HepG2 (cell line): ENCODE data around the gene ACTN3. TPM values are rescaled to one million over a fixed set of nuclear protein-coding genes. Genes with fewer than 3 reads are reported as not detected.

Source experiments
- CEBPB ChIP-seq: IDR thresholded peaks from 2 replicates; pipeline ENCODE4 v1.6.1; 2011; ENCODE audit warnings: low read depth, low read length, improper control_type of control experiment, borderline replicate concordance
- CEBPG ChIP-seq: IDR thresholded peaks from 2 replicates; pipeline ENCODE4 v1.6.1; 2016
- GATAD2A ChIP-seq: IDR thresholded peaks from 2 replicates; pipeline ENCODE4 v1.6.1; 2016
- KMT2A ChIP-seq: sonication (generic); formaldehyde crosslinking; IDR thresholded peaks from 2 replicates; pipeline ENCODE4 v1.4.0; 2020; ENCODE audit warnings: missing genetic modification reagents
- NCOA2 ChIP-seq: sonication (generic); formaldehyde crosslinking; IDR thresholded peaks from 2 replicates; pipeline ENCODE4 v1.8.0; 2022; ENCODE audit warnings: inconsistent platforms
- NCOR1 ChIP-seq: fragments of 200-600 bp; sonication (generic); IDR thresholded peaks from 2 replicates; pipeline ENCODE4 v1.7.0; 2017; ENCODE audit warnings: antibody characterized with exemption, low read length, borderline replicate concordance
- NR2F6 ChIP-seq, 2 experiments: IDR thresholded peaks; 2 replicates each; pipeline ENCODE4 v1.6.1; 2016; ENCODE audit warnings: antibody characterized with exemption in 1 of 2, mild to moderate bottlenecking in 1 of 2
- PAF1 ChIP-seq: IDR thresholded peaks from 2 replicates; pipeline ENCODE4 v1.6.1; 2016; ENCODE audit warnings: missing genetic modification reagents, missing compliant biosample characterization
- SALL1 ChIP-seq: sonication (generic); formaldehyde crosslinking; IDR thresholded peaks from 2 replicates; pipeline ENCODE4 v1.8.0; 2022; ENCODE audit warnings: mild to moderate bottlenecking, missing genetic modification reagents
- SIX4 ChIP-seq: sonication (generic); formaldehyde crosslinking; IDR thresholded peaks from 2 replicates; pipeline ENCODE4 v1.4.0; 2020; ENCODE audit warnings: missing genetic modification reagents
- SOX5 ChIP-seq: IDR thresholded peaks from 2 replicates; pipeline ENCODE4 v1.6.1; 2016; ENCODE audit warnings: borderline replicate concordance
- SOX6 ChIP-seq, 2 experiments: fragments of 450-650 bp in 1 of 2; sonication (generic) in 1 of 2; formaldehyde crosslinking in 1 of 2; IDR thresholded peaks; 2 replicates each; pipeline versions ENCODE4 v1.4.0 to v1.6.1; 2017 to 2020; ENCODE audit warnings: antibody characterized with exemption in 1 of 2, mild to moderate bottlenecking in 1 of 2, missing genetic modification reagents in 1 of 2
- ZBTB38 ChIP-seq: sonication (generic); formaldehyde crosslinking; IDR thresholded peaks from 2 replicates; pipeline ENCODE4 v1.5.1; 2020; ENCODE audit warnings: mild to moderate bottlenecking, missing genetic modification reagents
- polyA plus RNA-seq, 8 experiments: library from polyadenylated mRNA; depleted of rRNA in 3 of 8; stranded (reverse) in 7 of 8; unstranded in 1 of 8; fragments of >200 nt; fragmentation: Illumina TruSeq in 4 of 8; extraction: Trizol in 4 of 8; gene quantifications; 2 replicates each; pipeline versions ENCODE4 v1.2.1 to v1.2.3, GENCODE V29; 2011 to 2016; ENCODE audit warnings: low read depth in 4 of 8, missing spikeins in 1 of 8, mixed read lengths in 1 of 8; ENCODE audit not compliant: insufficient read depth in 1 of 8
- total RNA-seq, 5 experiments: library from RNA; depleted of rRNA; stranded (reverse); fragments of >200 nt; fragmentation: Illumina TruSeq; extraction: Trizol; gene quantifications; 2 replicates each; pipeline ENCODE4 v1.2.3, GENCODE V29; 2016; ENCODE audit warnings: low read depth in 1 of 5
- TF ChIP-seq, protein P1 (sequence below): sonication (generic); formaldehyde crosslinking; IDR thresholded peaks from 2 replicates; pipeline ENCODE4 v1.4.0; 2020; ENCODE audit warnings: missing genetic modification reagents
- TF ChIP-seq, protein P2 (sequence below): sonication (generic); formaldehyde crosslinking; IDR thresholded peaks from 2 replicates; pipeline ENCODE4 v1.5.1; 2020; ENCODE audit warnings: mild to moderate bottlenecking, missing genetic modification reagents, moderate library complexity

ACTN3 gene
- total and polyA plus RNA-seq, 2 of the 13 experiments (the other 11 are each of a cell fraction or from before 2014, with no cell fraction given): 0.04 to 0.09 TPM

DNA sequence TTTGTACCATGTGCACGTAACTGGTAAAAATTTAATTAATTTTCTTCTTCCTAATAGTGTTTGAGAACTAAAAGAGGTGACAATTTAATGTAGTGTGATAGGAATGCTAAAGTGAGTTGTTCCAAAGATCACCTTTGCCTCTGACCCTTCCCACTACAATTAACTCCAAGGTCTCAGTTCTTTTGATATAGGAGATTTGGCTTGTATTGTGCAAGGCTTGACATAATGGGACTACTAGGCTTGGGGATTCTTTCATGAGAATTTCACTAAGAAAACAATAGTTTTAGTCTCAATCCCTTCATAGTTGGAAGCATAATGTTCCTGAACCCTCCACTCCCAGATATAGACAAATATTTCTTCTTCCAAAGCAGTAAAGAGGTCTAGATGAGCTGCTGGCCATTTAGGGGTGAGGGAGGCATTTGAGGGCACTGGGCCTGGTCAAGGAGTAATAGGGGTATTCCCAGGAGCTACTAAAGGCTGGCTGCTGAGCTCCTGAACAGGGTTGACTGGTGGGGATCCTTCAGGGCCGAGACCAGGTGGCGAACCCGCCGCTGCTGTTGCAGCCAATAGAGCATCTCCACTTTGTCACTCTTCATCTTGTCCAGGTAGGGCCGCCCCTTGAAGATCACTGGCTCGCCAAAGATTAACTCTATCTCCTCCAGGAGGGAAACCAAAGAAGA, 43.4 kb downstream of the ACTN3 start (continued):
- TF ChIP-seq, protein P1, sequence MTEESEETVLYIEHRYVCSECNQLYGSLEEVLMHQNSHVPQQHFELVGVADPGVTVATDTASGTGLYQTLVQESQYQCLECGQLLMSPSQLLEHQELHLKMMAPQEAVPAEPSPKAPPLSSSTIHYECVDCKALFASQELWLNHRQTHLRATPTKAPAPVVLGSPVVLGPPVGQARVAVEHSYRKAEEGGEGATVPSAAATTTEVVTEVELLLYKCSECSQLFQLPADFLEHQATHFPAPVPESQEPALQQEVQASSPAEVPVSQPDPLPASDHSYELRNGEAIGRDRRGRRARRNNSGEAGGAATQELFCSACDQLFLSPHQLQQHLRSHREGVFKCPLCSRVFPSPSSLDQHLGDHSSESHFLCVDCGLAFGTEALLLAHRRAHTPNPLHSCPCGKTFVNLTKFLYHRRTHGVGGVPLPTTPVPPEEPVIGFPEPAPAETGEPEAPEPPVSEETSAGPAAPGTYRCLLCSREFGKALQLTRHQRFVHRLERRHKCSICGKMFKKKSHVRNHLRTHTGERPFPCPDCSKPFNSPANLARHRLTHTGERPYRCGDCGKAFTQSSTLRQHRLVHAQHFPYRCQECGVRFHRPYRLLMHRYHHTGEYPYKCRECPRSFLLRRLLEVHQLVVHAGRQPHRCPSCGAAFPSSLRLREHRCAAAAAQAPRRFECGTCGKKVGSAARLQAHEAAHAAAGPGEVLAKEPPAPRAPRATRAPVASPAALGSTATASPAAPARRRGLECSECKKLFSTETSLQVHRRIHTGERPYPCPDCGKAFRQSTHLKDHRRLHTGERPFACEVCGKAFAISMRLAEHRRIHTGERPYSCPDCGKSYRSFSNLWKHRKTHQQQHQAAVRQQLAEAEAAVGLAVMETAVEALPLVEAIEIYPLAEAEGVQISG (CRISPR knock-in tag): 0 out of 2 replicates have a peak, but pooled peaks have one; percentile 3
- peak; percentile 79 for TF ChIP-seq CEBPG
- peak; percentile 59; the same call in 1 of the 2 replicates for TF ChIP-seq NCOA2
- TF ChIP-seq PAF1: no peak
- TF ChIP-seq, protein P2, sequence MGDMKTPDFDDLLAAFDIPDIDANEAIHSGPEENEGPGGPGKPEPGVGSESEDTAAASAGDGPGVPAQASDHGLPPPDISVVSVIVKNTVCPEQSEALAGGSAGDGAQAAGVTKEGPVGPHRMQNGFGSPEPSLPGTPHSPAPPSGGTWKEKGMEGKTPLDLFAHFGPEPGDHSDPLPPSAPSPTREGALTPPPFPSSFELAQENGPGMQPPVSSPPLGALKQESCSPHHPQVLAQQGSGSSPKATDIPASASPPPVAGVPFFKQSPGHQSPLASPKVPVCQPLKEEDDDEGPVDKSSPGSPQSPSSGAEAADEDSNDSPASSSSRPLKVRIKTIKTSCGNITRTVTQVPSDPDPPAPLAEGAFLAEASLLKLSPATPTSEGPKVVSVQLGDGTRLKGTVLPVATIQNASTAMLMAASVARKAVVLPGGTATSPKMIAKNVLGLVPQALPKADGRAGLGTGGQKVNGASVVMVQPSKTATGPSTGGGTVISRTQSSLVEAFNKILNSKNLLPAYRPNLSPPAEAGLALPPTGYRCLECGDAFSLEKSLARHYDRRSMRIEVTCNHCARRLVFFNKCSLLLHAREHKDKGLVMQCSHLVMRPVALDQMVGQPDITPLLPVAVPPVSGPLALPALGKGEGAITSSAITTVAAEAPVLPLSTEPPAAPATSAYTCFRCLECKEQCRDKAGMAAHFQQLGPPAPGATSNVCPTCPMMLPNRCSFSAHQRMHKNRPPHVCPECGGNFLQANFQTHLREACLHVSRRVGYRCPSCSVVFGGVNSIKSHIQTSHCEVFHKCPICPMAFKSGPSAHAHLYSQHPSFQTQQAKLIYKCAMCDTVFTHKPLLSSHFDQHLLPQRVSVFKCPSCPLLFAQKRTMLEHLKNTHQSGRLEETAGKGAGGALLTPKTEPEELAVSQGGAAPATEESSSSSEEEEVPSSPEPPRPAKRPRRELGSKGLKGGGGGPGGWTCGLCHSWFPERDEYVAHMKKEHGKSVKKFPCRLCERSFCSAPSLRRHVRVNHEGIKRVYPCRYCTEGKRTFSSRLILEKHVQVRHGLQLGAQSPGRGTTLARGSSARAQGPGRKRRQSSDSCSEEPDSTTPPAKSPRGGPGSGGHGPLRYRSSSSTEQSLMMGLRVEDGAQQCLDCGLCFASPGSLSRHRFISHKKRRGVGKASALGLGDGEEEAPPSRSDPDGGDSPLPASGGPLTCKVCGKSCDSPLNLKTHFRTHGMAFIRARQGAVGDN (CRISPR knock-in tag): peak; percentile 25; the same call in 1 of the 2 replicates
- TF ChIP-seq GATAD2A (CRISPR knock-in tag): 0 out of 2 replicates have a peak, but pooled peaks have one; percentile 16
- no peak for TF ChIP-seq SALL1
- TF ChIP-seq NR2F6 (IDR thresholded peaks at IDR 0.05): peak; percentile 62
- peak; percentile 62 for TF ChIP-seq NR2F6 (CRISPR knock-in tag; IDR thresholded peaks at IDR 0.05)
- TF ChIP-seq ZBTB38 (CRISPR knock-in tag): 0 out of 2 replicates have a peak, but pooled peaks have one; percentile 20
- no peak for TF ChIP-seq KMT2A (CRISPR knock-in tag)
- peak; percentile 63; the same call in 1 of the 2 replicates for TF ChIP-seq CEBPB
- TF ChIP-seq NCOR1: peak; percentile 75; the same call in 1 of the 2 replicates
- peak; percentile 82 for TF ChIP-seq SIX4 (CRISPR knock-in tag)
- TF ChIP-seq SOX5: peak; percentile 76; the same call in 1 of the 2 replicates
- TF ChIP-seq SOX6 (IDR thresholded peaks at IDR 0.05): no peak
- TF ChIP-seq SOX6 (CRISPR knock-in tag; IDR thresholded peaks at IDR 0.05): peak; percentile 61; the same call in 1 of the 2 replicates
